Measurements from ENCODE around the gene ALKBH1. TPM values are rescaled to one million over a fixed set of nuclear protein-coding genes. Genes with fewer than 3 reads are reported as not detected.
A peak's percentile ranks its signal among the peaks of the same experiment; 100 is the strongest.

Gene ALKBH1
- total RNA-seq, 6 experiments from 2014 or later: 10.1 to 13.9 (median 10.7) TPM

DNA sequence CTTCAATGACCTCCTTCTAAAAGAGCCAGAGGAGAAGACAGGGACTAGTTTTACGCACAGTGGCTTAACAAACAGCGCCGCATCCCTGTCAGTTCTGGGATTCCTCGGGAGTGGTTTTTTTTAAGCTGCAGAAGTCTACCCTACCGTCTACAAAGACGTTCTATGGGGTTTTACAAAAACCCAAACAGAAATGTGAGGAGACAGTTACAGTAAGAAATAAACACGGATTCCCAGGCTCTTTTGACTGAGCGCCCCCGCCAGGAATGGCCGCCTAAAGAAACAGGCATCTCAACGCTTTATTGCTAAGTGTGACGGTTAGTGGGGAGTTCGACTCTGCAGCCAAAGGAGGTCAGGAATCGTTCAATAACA lies 484 bp downstream of the ALKBH1 start:
- Mint-ChIP-seq H3K4me1 (ENCODE audit: low read depth) (peaks cover 29% of the 10 kb centered on the region), H3K9me3 (no peaks in the 10 kb centered on the region), H3K4me3 (peak overlapping the region; percentile 92), H3K27ac (peak overlapping the region; percentile 82), H3K36me3 (ENCODE audit: low read depth) (peaks cover 17% of the 10 kb centered on the region), H3K27me3 (ENCODE audit: insufficient read depth) (no peaks in the 10 kb centered on the region)
- peak; percentile 65 for DNase-seq
- TF ChIP-seq, protein P1, sequence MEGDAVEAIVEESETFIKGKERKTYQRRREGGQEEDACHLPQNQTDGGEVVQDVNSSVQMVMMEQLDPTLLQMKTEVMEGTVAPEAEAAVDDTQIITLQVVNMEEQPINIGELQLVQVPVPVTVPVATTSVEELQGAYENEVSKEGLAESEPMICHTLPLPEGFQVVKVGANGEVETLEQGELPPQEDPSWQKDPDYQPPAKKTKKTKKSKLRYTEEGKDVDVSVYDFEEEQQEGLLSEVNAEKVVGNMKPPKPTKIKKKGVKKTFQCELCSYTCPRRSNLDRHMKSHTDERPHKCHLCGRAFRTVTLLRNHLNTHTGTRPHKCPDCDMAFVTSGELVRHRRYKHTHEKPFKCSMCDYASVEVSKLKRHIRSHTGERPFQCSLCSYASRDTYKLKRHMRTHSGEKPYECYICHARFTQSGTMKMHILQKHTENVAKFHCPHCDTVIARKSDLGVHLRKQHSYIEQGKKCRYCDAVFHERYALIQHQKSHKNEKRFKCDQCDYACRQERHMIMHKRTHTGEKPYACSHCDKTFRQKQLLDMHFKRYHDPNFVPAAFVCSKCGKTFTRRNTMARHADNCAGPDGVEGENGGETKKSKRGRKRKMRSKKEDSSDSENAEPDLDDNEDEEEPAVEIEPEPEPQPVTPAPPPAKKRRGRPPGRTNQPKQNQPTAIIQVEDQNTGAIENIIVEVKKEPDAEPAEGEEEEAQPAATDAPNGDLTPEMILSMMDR (IDR thresholded peaks at IDR 0.05): peak; percentile 70

- Mint-ChIP-seq H3K4me1 (ENCODE audit: low read depth) (no peaks in the 10 kb centered on the region), H3K9me3 (no peaks in the 10 kb centered on the region), H3K27me3 (ENCODE audit: insufficient read depth) (no peaks in the 10 kb centered on the region), H3K27ac (no peak overlapping the region), H3K36me3 (ENCODE audit: low read depth) (peaks cover 13% of the 10 kb centered on the region), H3K4me3 (no peak overlapping the region)
- TF ChIP-seq, protein P1 (IDR thresholded peaks at IDR 0.05): no peak
- DNase-seq: no peak
Observed at GRCh38 chr14:77691259-77691658, 16.6 kb downstream of the ALKBH1 start.

GRCh38 chr14:77682158-77682553 lies 25.7 kb downstream of the ALKBH1 start:
- no peak overlapping the region for H3K4me3 Mint-ChIP-seq
- H3K36me3 Mint-ChIP-seq (ENCODE audit: low read depth): peaks cover 17% of the 10 kb centered on the region; the same call in 1 of the 2 replicates
- H3K27ac Mint-ChIP-seq: peak overlapping the region; percentile 12
- no peaks in the 10 kb centered on the region for H3K9me3 Mint-ChIP-seq
- peak; percentile 44 for DNase-seq
- TF ChIP-seq, protein P1 (IDR thresholded peaks at IDR 0.05): no peak
- H3K4me1 Mint-ChIP-seq (ENCODE audit: low read depth): peaks cover 18% of the 10 kb centered on the region
- H3K27me3 Mint-ChIP-seq (ENCODE audit: insufficient read depth): no peaks in the 10 kb centered on the region

- peaks cover 18% of the 10 kb centered on the region for H3K4me1 Mint-ChIP-seq (ENCODE audit: low read depth)
- peak overlapping the region; percentile 56 for H3K27ac Mint-ChIP-seq
- no peaks in the 10 kb centered on the region for H3K9me3 Mint-ChIP-seq
- H3K4me3 Mint-ChIP-seq: no peak overlapping the region
- peak; percentile 41 for DNase-seq
- no peaks in the 10 kb centered on the region for H3K27me3 Mint-ChIP-seq (ENCODE audit: insufficient read depth)
- peaks cover 13% of the 10 kb centered on the region; the same call in 1 of the 2 replicates for H3K36me3 Mint-ChIP-seq (ENCODE audit: low read depth)
- TF ChIP-seq, protein P1 (IDR thresholded peaks at IDR 0.05): no peak
Observed at GRCh38 chr14:77681196-77682157, 26.3 kb downstream of the ALKBH1 start.

DNA sequence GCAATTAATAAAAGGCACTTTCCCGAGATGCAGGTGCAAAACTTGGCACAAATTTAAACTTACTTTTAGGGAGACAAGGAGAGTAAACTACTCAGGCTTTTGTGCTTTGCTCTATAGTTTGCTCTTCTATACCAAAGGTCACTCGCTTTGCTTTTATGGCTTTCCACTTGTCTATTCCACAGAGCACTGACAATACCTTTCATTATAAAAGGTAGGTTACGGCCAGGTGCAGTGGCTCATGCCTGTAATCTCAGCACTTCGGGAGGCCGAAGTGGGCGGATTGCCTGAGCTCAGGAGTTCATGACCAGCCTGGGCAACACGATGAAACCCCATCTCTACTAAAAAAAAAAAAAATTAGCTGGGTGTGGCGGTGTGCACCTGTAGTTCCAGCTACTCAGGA lies 32.9 kb downstream of the ALKBH1 start:
- Mint-ChIP-seq H3K9me3 (no peaks in the 10 kb centered on the region), H3K36me3 (ENCODE audit: low read depth) (peaks cover 10% of the 10 kb centered on the region; the same call in 1 of the 2 replicates), H3K4me1 (ENCODE audit: low read depth) (no peaks in the 10 kb centered on the region), H3K27me3 (ENCODE audit: insufficient read depth) (no peaks in the 10 kb centered on the region), H3K27ac (no peak overlapping the region), H3K4me3 (no peak overlapping the region)
- DNase-seq: no peak
- TF ChIP-seq, protein P1 (IDR thresholded peaks at IDR 0.05): no peak
